ENCODE results near the gene DCAF4.

DNA sequence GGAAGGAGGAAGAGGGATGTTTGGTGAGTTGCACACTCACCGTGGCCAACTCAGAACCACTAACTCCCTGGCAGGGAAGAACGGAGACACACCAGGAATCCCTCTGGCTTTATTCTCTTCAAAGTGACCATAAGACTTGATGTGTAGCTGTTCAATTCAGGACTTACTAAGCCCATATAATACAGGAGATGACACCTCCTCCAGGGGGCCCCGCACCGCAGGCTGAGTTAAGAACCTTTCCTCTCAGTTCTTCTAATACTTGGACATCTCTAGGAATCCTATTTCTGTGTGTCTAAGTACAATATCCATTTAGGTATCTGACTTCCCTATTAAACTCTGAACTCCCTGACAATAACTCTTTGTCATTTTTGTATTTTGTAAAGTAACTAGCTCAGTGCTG is 49.5 kb downstream of the DCAF4 start:
- TF ChIP-seq, protein P1, sequence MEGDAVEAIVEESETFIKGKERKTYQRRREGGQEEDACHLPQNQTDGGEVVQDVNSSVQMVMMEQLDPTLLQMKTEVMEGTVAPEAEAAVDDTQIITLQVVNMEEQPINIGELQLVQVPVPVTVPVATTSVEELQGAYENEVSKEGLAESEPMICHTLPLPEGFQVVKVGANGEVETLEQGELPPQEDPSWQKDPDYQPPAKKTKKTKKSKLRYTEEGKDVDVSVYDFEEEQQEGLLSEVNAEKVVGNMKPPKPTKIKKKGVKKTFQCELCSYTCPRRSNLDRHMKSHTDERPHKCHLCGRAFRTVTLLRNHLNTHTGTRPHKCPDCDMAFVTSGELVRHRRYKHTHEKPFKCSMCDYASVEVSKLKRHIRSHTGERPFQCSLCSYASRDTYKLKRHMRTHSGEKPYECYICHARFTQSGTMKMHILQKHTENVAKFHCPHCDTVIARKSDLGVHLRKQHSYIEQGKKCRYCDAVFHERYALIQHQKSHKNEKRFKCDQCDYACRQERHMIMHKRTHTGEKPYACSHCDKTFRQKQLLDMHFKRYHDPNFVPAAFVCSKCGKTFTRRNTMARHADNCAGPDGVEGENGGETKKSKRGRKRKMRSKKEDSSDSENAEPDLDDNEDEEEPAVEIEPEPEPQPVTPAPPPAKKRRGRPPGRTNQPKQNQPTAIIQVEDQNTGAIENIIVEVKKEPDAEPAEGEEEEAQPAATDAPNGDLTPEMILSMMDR (conservative IDR thresholded peaks at IDR 0.05; ENCODE audit: low read depth, low read length): no peak
- TF ChIP-seq, protein P2, sequence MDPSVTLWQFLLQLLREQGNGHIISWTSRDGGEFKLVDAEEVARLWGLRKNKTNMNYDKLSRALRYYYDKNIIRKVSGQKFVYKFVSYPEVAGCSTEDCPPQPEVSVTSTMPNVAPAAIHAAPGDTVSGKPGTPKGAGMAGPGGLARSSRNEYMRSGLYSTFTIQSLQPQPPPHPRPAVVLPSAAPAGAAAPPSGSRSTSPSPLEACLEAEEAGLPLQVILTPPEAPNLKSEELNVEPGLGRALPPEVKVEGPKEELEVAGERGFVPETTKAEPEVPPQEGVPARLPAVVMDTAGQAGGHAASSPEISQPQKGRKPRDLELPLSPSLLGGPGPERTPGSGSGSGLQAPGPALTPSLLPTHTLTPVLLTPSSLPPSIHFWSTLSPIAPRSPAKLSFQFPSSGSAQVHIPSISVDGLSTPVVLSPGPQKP (IDR thresholded peaks at IDR 0.05; ENCODE audit: borderline replicate concordance, low read depth, low read length): no peak
- TF ChIP-seq POLR2A (IDR thresholded peaks at IDR 0.05; ENCODE audit: low read depth, low read length) (no peak), RFX5 (IDR thresholded peaks at IDR 0.05; ENCODE audit: low read depth, low read length) (no peak), MAZ (IDR thresholded peaks at IDR 0.05; ENCODE audit: borderline replicate concordance, low read depth, low read length) (no peak), RAD21 (IDR thresholded peaks at IDR 0.05; ENCODE audit: low read length) (no peak), RCOR1 (IDR thresholded peaks at IDR 0.05; ENCODE audit: insufficient replicate concordance, low read length) (no peak), CHD1 (IDR thresholded peaks at IDR 0.05; ENCODE audit: low read depth, low read length) (no peak), BHLHE40 (IDR thresholded peaks at IDR 0.05; ENCODE audit: low read depth, low read length) (no peak), CEBPB (IDR thresholded peaks at IDR 0.05; ENCODE audit: low read depth, low read length) (no peak), MXI1 (IDR thresholded peaks at IDR 0.05; ENCODE audit: borderline replicate concordance, low read depth, low read length) (no peak)
- TF ChIP-seq, protein P3, sequence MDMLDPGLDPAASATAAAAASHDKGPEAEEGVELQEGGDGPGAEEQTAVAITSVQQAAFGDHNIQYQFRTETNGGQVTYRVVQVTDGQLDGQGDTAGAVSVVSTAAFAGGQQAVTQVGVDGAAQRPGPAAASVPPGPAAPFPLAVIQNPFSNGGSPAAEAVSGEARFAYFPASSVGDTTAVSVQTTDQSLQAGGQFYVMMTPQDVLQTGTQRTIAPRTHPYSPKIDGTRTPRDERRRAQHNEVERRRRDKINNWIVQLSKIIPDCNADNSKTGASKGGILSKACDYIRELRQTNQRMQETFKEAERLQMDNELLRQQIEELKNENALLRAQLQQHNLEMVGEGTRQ (IDR thresholded peaks at IDR 0.05; ENCODE audit: low read depth, low read length): no peak

Measured in IMR-90 (cell line).